Transverse colon (tissue), 3 donors: ENCODE data around the gene CCDC174.

ENCODE experiments used
- CTCF ChIP-seq, 5 experiments: fragments of 200-600 bp in 3 of 5; fragments of 450-650 bp in 2 of 5; sonication (generic) in 3 of 5; IDR thresholded peaks; 1 replicate in 2 of 5; 2 replicates in 3 of 5; pipeline ENCODE4 v1.5.1; 2016 to 2017; ENCODE audit warnings: antibody characterized with exemption in 5 of 5, inconsistent platforms in 3 of 5, mild to moderate bottlenecking in 2 of 5, moderate library complexity in 1 of 5
- EP300 ChIP-seq: sonication (generic); formaldehyde crosslinking; IDR thresholded peaks from one replicate; pipeline ENCODE4 v1.6.1; 2017; ENCODE audit warnings: antibody characterized with exemption, low read depth
- POLR2A ChIP-seq: fragments of 450-650 bp; IDR thresholded peaks from one replicate; pipeline ENCODE4 v1.6.1; 2016; ENCODE audit warnings: antibody characterized with exemption, mild to moderate bottlenecking, moderate library complexity

GRCh38 chr3:14676881-14677280 is 25.3 kb downstream of the CCDC174 start:
- no peak for TF ChIP-seq POLR2A
- TF ChIP-seq CTCF (IDR thresholded peaks at IDR 0.05): no peak
- TF ChIP-seq EP300: no peak
